Measurements from ENCODE around the gene CAPN11.
A peak's percentile ranks its signal among the peaks of the same experiment; 100 is the strongest.

CAPN11 gene

DNA sequence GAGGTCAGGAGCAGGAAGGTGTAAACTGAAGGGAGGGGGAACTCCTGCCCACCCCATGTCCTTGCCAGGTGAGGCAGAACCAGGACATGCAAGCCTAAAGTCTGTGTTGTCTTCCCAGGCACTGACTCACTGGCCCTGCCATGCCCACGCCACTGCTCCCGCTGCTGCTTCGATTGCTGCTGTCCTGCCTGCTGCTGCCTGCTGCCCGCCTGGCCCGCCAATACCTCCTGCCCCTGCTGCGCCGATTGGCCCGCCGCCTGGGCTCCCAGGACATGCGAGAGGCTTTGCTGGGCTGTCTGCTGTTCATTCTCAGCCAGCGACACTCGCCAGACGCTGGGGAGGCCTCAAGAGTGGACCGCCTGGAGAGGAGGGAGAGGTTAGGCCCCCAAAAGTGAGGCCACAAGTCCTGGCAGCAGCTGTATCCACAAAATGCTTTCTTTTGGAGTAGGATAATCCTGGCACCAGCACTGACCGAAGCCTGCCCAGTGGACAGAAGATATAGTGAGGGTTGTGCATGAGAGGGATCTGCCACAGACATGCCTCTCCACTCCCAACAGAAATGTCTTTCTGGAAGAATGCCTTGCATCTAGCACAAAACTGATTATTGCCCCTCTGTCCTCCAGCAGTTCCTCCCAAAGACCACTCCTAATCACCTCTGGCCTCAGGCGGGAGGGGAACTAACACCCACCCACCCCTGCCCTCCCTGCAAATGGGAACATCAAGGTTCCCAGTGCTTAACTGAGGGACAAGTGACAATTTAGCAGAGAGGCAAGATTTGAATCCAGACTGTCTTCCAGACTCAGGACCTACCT, 58.9 kb downstream of the CAPN11 start:
- no peak for DNase-seq

GRCh38 chr6:44219053-44219814, 60.6 kb downstream of the CAPN11 start:
- no peak for DNase-seq

GRCh38 chr6:44219815-44220784, 61.5 kb downstream of the CAPN11 start:
- peak; percentile 24 for DNase-seq

GRCh38 chr6:44220913-44221290, 62.3 kb downstream of the CAPN11 start:
- DNase-seq, result no peak

GRCh38 chr6:44221291-44221960, 62.8 kb downstream of the CAPN11 start:
- DNase-seq, result peak; percentile 73

DNA sequence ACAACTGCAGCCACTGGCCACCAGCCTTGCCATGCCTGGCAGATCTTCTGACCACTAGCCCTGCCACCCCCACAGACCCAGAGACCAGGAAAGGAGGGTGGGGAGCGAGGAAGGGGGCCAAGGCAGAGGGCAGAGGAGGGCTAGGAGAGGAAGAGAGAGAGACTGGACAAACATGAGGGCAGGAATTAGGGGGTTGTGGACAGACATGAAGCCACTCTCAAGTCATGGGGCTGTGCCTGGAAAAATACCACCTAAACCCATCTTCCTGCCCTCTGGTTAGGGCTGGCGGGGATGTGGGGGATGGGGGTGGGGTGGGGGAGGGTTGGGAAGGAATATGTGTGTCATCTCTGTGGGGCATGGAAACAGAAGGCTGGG, 63.3 kb downstream of the CAPN11 start:
- DNase-seq, result no peak

DNA sequence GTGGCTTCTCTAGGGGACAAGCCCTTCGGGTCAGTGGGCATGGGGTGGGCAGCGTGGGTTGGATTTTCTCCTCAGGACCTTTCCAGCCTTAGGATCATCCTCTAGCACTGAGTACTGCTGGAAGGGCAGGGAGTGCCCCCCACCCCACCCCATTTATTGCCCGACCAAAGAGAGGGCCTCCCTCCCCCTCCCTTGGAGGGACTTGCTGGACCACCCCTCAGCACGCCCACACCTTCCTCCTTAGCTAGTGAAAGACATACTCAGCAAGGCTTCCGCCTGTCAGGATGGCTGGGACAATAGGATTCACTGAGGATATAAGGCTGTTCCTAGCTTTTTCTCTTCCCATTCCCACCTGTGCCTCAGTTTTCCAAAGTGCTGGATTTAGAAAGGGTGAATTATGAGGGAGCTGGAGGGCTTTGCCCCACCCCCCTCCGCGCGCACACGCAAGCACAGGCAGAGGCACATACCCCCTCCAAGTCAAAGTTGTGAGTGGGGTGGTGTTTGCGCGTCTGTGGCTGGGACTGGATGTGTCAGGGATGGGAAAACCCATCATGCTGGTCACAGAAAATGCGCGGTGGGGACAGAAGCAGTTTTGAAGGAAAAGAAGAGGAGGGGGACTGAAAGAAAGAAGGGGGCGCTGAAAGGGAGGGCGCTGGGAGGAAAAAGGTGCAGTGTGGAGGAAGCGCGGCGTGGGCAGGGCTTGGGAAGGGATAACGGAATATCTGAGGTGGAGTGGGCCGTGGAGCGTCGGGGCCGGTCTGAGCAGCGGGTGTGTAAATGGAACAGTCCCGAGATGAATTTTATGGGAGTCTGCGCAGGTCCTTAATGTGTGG, 64.1 kb downstream of the CAPN11 start:
- DNase-seq, result no peak

DNA sequence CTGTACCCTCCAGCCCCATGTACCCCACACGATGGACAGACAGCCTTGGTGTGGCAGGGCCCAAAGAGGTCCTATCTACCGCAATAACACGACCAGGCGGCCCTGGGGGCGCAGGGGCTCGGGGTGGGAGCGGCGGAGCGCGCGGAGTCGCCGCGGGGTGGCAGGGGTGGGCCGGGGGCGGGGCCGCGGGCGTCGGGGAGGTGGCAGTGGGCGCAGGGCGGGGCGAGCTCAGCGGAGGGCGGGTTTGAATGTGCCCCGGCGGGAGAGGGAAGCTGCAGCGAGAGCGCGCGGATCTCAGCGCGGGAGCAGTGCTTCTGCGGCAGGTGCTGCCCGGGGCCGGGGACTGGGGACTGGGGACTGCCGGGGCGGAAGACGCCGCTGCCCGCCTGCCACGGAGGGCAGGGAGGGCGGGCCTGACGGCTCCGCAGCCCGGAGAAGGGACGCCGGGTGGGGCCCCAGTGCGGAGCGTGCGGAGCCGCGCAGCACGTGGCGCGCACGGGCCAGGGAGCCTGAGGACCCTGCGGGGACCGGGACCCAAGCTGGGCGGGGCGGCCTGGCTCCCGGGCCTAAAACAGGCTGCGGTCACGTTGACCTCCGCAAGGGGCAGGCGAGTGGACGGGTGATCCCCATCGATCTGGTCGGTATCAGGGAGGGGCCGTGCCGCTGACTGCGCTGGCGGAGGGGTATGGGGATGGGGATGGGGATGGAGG, 64.9 kb downstream of the CAPN11 start, which contains the start of gene SLC29A1:
Gene SLC29A1 (plus strand): TSS at position 277 of the 710 bp plus-strand sequence. CDS start 3,719 bp downstream, outside the sequence.
- DNase-seq, result peak; percentile 88

DNA sequence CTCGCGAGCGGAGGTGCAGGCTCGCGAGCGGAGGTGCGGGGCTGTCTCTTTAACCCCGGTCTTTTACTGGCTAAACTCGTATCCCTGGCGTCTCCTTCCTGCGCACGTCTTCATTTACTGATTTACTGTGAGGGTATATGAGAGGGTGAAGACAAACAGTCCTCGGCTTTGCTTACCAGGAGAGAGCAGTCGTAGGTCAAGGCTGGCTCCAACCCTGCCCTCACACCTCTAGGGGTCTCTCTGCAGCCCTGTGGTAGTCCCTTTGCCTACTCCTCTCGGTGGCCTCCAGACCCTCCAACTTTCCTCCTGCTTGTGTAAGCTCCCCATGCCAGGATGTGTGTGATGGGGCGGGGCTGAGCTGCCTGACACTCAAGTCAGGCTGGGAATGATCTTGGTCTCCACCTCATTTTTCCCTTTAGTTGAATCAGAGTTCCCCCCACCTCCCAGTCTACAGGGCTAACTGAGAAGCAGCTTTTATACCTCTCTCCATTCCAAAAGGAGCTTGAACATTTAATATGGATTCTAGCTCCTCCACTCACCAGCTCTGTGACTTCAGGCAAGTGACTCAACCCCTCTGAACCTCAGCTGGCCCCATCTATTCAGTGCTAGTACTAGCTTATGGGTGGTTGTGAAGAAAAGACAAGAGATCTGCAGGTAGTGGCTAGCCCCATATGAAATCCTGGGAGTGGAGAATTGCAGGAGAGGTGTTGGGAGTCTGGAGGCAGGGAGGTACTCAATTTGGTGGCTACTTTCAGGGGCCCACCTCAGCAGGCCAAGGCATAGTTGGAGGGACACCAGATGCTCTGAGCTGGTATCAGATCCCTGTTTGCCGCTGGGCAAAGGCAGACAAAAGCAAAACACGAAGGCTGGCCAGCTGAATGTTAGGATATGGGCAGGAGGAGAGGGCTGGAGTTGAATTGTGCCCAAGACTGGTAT, 65.7 kb downstream of the CAPN11 start:
- DNase-seq, result peak; percentile 34

DNA sequence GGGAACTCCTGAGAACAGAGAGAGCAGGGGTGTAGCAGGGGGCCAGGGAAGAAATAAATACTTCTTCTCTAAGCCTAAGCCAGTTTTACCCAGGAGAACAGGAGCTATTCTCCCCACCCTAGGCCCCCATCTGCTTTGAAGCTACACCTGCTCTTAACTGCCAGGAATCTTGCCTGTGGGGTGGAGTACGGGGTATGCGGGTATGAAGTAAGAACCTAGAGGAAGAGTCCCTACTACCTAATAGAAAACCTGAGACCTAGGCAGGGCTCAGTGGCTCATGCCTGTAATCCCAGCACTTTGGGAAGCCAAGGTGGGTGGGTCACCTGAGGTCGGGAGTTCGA, 66.3 kb downstream of the CAPN11 start:
- DNase-seq, result no peak

GRCh38 chr6:44225579-44226325, 67.1 kb downstream of the CAPN11 start:
- DNase-seq, result no peak

DNA sequence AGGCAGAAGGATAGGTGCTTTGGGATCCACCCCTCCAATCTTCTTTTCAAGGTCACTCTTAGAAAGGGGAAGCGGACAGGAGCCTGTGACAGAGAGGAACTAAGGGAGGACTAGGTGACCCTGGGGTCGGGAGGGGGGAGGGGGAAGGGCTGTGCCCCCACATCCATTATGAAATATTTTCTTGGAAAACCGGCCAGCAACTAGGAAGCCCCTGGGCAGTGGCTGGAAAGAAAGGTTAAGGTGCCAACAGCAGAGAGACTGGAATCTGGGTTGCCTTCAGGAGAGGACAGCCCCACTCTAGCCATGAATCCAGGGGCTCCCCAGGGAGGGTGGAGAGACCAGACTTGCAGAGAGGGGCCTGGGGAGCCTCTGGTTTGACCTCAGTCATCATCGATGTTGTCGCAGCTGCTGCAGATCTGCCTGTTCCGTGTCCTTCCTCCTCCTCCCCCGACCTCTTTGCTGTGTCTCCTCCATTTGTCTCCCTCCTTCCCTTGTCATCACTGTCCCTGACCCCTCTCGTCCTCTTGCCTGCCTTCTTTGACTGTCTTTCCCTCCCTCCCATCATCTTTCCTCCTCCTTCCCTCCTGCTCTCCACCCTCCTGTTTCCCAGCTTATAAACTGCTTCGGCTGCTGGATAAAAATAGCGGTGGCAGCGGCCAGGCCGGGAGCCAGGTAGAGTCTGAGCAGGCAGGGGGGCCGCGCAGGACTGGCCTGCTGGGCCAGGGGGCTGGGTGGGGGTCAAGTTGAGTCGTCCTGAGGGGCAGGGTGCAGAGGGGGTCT, 67.9 kb downstream of the CAPN11 start:
- DNase-seq, result no peak

- DNase-seq, result no peak
These were observed 68.7 kb downstream of the CAPN11 start for GRCh38 chr6:44227148-44227793.

DNA sequence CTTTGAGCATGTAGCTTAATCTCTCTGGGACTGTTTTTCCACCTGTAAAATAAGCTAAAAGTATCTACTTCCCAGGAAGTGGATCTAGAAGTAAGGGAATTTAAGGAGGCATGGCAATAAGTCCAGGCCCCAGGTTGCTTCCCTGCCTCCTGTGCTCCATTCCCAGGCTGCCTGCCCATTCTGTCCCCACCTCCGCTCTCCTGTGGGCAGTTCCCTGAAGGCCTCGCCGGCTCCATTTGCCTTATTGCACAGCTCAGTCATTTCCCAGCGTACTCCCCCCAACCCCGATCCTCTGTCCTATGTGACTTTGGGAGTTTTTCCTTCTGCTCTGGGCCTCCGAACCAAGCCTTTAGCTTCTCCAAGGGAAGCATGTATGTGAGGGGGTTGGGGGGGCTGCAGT, 69.4 kb downstream of the CAPN11 start:
- DNase-seq, result no peak

- DNase-seq, result no peak
These were observed 69.8 kb downstream of the CAPN11 start for GRCh38 chr6:44228433-44228832.

- DNase-seq, result no peak
These were observed 70.2 kb downstream of the CAPN11 start for GRCh38 chr6:44228836-44229235.

GRCh38 chr6:44229376-44230033, 70.9 kb downstream of the CAPN11 start:
- no peak for DNase-seq
